HFFc6 (cell line): Measurements from ENCODE around the gene PDE6G. TPM values are rescaled to one million over a fixed set of nuclear protein-coding genes. Genes with fewer than 3 reads are reported as not detected.

Experiments
- DNase-seq: peaks from one replicate; pipeline ENCODE4 v3.0.0-alpha.2; 2018
- H3K27ac Mint-ChIP-seq: 2 replicates; pipeline ENCODE4 v1.8.0; 2020; ENCODE audit warnings: mild to moderate bottlenecking, mixed read lengths
- H3K27me3 Mint-ChIP-seq: 2 replicates; pipeline ENCODE4 v1.8.0; 2021; ENCODE audit warnings: mild to moderate bottlenecking, moderate library complexity, mixed read lengths; ENCODE audit not compliant: insufficient read depth
- H3K36me3 Mint-ChIP-seq: 2 replicates; pipeline ENCODE4 v1.8.0; 2021; ENCODE audit warnings: low read depth, mixed read lengths
- H3K4me1 Mint-ChIP-seq: 2 replicates; pipeline ENCODE4 v1.8.0; 2020; ENCODE audit warnings: low read depth, mixed read lengths
- H3K4me3 Mint-ChIP-seq: 2 replicates; pipeline ENCODE4 v1.8.0; 2020; ENCODE audit warnings: mild to moderate bottlenecking, moderate library complexity, mixed read lengths
- H3K9me3 Mint-ChIP-seq: 2 replicates; pipeline ENCODE4 v1.8.0; 2020; ENCODE audit warnings: mild to moderate bottlenecking, mixed read lengths
- CTCF ChIP-seq: fragments of 200-600 bp; sonication (generic); IDR thresholded peaks from 2 replicates; pipeline ENCODE4 v1.5.0; 2021; ENCODE audit warnings: antibody characterized with exemption, mild to moderate bottlenecking
- microRNA-seq: library from miRNA; unstranded; fragments of <30 nt; microRNA quantifications from one replicate; pipeline ENCODE4, GENCODE V29; 2019
- total RNA-seq, 6 experiments: library from RNA; stranded (reverse); fragmentation: NEBNext Ultra II Directional; extraction: Animal tissue kit (Norgen Biotek cat#: 25700); gene quantifications; 2 replicates in 1 of 6; 3 replicates in 5 of 6; pipeline ENCODE4 v1.2.3, GENCODE V29; 2021

PDE6G gene
- total RNA-seq, 6 experiments from 2014 or later = 0.37 to 0.76 (median 0.57) TPM; not detected in 1

- peaks cover 26% of the 10 kb centered on the region for H3K36me3 Mint-ChIP-seq
Measured at GRCh38 chr17:81603846-81604610, 52.3 kb downstream of the PDE6G start.

GRCh38 chr17:81601525-81602120 lies 54.7 kb downstream of the PDE6G start:
- peaks cover 5% of the 10 kb centered on the region for H3K27me3 Mint-ChIP-seq
- TF ChIP-seq CTCF = peak; percentile 91
- H3K9me3 Mint-ChIP-seq = no peaks in the 10 kb centered on the region
- DNase-seq = peak; percentile 74
- peak overlapping the region; percentile 54 for H3K27ac Mint-ChIP-seq
- peaks cover 38% of the 10 kb centered on the region for H3K4me1 Mint-ChIP-seq
- no peak overlapping the region for H3K4me3 Mint-ChIP-seq
- peaks cover 33% of the 10 kb centered on the region for H3K36me3 Mint-ChIP-seq

More at GRCh38 chr17:81603846-81604610, 52.3 kb downstream of the PDE6G start:
- no peak for DNase-seq
- H3K9me3 Mint-ChIP-seq = no peaks in the 10 kb centered on the region
- H3K4me1 Mint-ChIP-seq = peaks cover 49% of the 10 kb centered on the region
- TF ChIP-seq CTCF = no peak
- no peak overlapping the region for H3K4me3 Mint-ChIP-seq
- no peak overlapping the region for H3K27ac Mint-ChIP-seq
- no peaks in the 10 kb centered on the region; the same call in 1 of the 2 replicates for H3K27me3 Mint-ChIP-seq

Small RNA genes within 50 kb of the gene (microRNA-seq; reads per million reads assigned to microRNA genes)
- gene MIR6786 = 6.2 reads per million

Other genes starting within 250 kb of the PDE6G start
- over 10,000 TPM in 3 of 6 experiments, 1,000 to 10,000 TPM in 3; 7,891 to 11,135 (median 9,908) TPM for gene ACTG1, start 143.7 kb downstream of the PDE6G start, total RNA-seq
- 1 to 10 TPM in 3 of 6 experiments, under 1 TPM in 3; 0.71 to 1.4 (median 0.99) TPM for gene FSCN2, start 128.2 kb downstream of the PDE6G start, total RNA-seq
- 10 to 100 TPM; 21.9 to 27.7 (median 23.9) TPM for gene FAAP100, start 104.2 kb downstream of the PDE6G start, total RNA-seq
- 100 to 1,000 TPM; 121 to 140 (median 133) TPM for gene NPLOC4, start 19.4 kb downstream of the PDE6G start, total RNA-seq
- gene TSPAN10, start 19.3 kb downstream of the PDE6G start, total RNA-seq = 10 to 100 TPM; 14.3 to 19.6 (median 17.2) TPM
- 10 to 100 TPM; 20.9 to 33.4 (median 30.9) TPM for gene OXLD1, start 10.1 kb upstream of the PDE6G start, total RNA-seq
- gene CCDC137, start 10.2 kb upstream of the PDE6G start, total RNA-seq = 10 to 100 TPM; 22.8 to 28.8 (median 25.2) TPM
- gene ARL16, start 27.3 kb upstream of the PDE6G start, total RNA-seq = 10 to 100 TPM; 39.4 to 50.5 (median 46.7) TPM
- 100 to 1,000 TPM; 106 to 127 (median 116) TPM for gene HGS, start 27.5 kb upstream of the PDE6G start, total RNA-seq
- gene MRPL12, start 46.8 kb upstream of the PDE6G start, total RNA-seq = 100 to 1,000 TPM; 105 to 124 (median 113) TPM
- 10 to 100 TPM; 13.2 to 21.9 (median 17.1) TPM for gene SLC25A10, start 55.7 kb upstream of the PDE6G start, total RNA-seq
- not detected for gene GCGR, start 147.6 kb upstream of the PDE6G start, total RNA-seq
- gene MCRIP1, start 176.7 kb upstream of the PDE6G start, total RNA-seq = 100 to 1,000 TPM in 2 of 6 experiments, 10 to 100 TPM in 4; 88.0 to 103 (median 92.8) TPM
- gene PPP1R27, start 178.5 kb upstream of the PDE6G start, total RNA-seq = not detected
- 100 to 1,000 TPM; 790 to 981 (median 910) TPM for gene P4HB, start 204.0 kb upstream of the PDE6G start, total RNA-seq
- gene ARHGDIA, start 214.8 kb upstream of the PDE6G start, total RNA-seq = 1,000 to 10,000 TPM in 1 of 6 experiments, 100 to 1,000 TPM in 5; 758 to 1,040 (median 908) TPM
- gene ALYREF, start 235.0 kb upstream of the PDE6G start, total RNA-seq = 100 to 1,000 TPM; 101 to 151 (median 135) TPM
- gene ANAPC11, start 235.2 kb upstream of the PDE6G start, total RNA-seq = 100 to 1,000 TPM; 151 to 169 (median 156) TPM
- 1 to 10 TPM in 1 of 6 experiments, under 1 TPM in 5; 0.53 to 1.5 (median 0.71) TPM for gene NPB, start 245.7 kb upstream of the PDE6G start, total RNA-seq